Measurements from ENCODE around the gene SLC1A5.
"Not testable (repeated sequence)": the region's sequence is repeated elsewhere in the genome, so short reads cannot be mapped to it uniquely, and the experiment has no call there.

The SLC1A5 gene

GRCh38 chr19:46798713-46799112 is 10.3 kb upstream of the SLC1A5 start:
- DNase-seq (ENCODE audit: low spot score) = no peak

GRCh38 chr19:46797881-46798280 is 9.5 kb upstream of the SLC1A5 start:
- no peak for DNase-seq (ENCODE audit: low spot score)

GRCh38 chr19:46791944-46792343 is 3.5 kb upstream of the SLC1A5 start:
- DNase-seq (ENCODE audit: low spot score) = no peak

- no peak for DNase-seq (ENCODE audit: low spot score)
These were observed 977 bp upstream of the SLC1A5 start for GRCh38 chr19:46789371-46789770.

- DNase-seq (ENCODE audit: low spot score) = no peak
These were observed 559 bp upstream of the SLC1A5 start for GRCh38 chr19:46788968-46789338.

- DNase-seq (ENCODE audit: low spot score) = peak; percentile 63
These were observed 798 bp downstream of the SLC1A5 start for GRCh38 chr19:46787331-46788261.

GRCh38 chr19:46787040-46787330 is 1.4 kb downstream of the SLC1A5 start:
- DNase-seq (ENCODE audit: low spot score) = no peak

- peak; percentile 81 for DNase-seq (ENCODE audit: low spot score)
These were observed 2.0 kb downstream of the SLC1A5 start for GRCh38 chr19:46786236-46787039.

- DNase-seq (ENCODE audit: low spot score) = no peak
These were observed 2.5 kb downstream of the SLC1A5 start for GRCh38 chr19:46785980-46786235.

- no peak for DNase-seq (ENCODE audit: low spot score)
These were observed 3.1 kb downstream of the SLC1A5 start for GRCh38 chr19:46785054-46785979.

- DNase-seq (ENCODE audit: low spot score) = peak; percentile 89
These were observed 3.9 kb downstream of the SLC1A5 start for GRCh38 chr19:46784262-46785053.

- DNase-seq (ENCODE audit: low spot score) = no peak
These were observed 4.7 kb downstream of the SLC1A5 start for GRCh38 chr19:46783670-46784069.

GRCh38 chr19:46782355-46783019 is 5.9 kb downstream of the SLC1A5 start:
- no peak for DNase-seq (ENCODE audit: low spot score)

- DNase-seq (ENCODE audit: low spot score) = not testable (repeated sequence)
These were observed 10.3 kb downstream of the SLC1A5 start for GRCh38 chr19:46777956-46778645.

- no peak for DNase-seq (ENCODE audit: low spot score)
These were observed 11.2 kb downstream of the SLC1A5 start for GRCh38 chr19:46776927-46777911.

GRCh38 chr19:46775642-46776258 is 12.6 kb downstream of the SLC1A5 start:
- DNase-seq (ENCODE audit: low spot score) = no peak

- no peak for DNase-seq (ENCODE audit: low spot score)
These were observed 15.4 kb downstream of the SLC1A5 start for GRCh38 chr19:46773018-46773399.

GRCh38 chr19:46772170-46773017 is 16.0 kb downstream of the SLC1A5 start:
- no peak for DNase-seq (ENCODE audit: low spot score)
